HG02852 (cell line): ENCODE results near the gene GJB5.

Source experiments
- ATAC-seq: cut with Tn5 transposase; IDR thresholded peaks from one replicate; pipeline ENCODE4 v1.9.1; 2021; ENCODE audit warnings: mild to moderate bottlenecking, moderate library complexity; ENCODE audit not compliant: unreplicated experiment

GJB5 gene

GRCh38 chr1:34792868-34793727 is 38.3 kb downstream of the GJB5 start, which contains the start of gene GJA4:
Gene GJA4 (plus strand): TSS chr1:34792999. CDS start chr1:34794214, 1,215 bp downstream.
- ATAC-seq = no peak

- no peak for ATAC-seq
Observed at GRCh38 chr1:34794001-34794789, 39.3 kb downstream of the GJB5 start.

GRCh38 chr1:34794790-34795180 is 39.9 kb downstream of the GJB5 start:
- ATAC-seq = no peak

- no peak for ATAC-seq
Observed at GRCh38 chr1:34795916-34796315, 41.1 kb downstream of the GJB5 start.

- ATAC-seq = peak; percentile 67
Observed at GRCh38 chr1:34796990-34797389, 42.1 kb downstream of the GJB5 start.

- no peak for ATAC-seq
Observed at GRCh38 chr1:34800214-34800613, 45.4 kb downstream of the GJB5 start.

GRCh38 chr1:34803770-34804169 is 48.9 kb downstream of the GJB5 start:
- no peak for ATAC-seq

- no peak for ATAC-seq
Observed at GRCh38 chr1:34806396-34806795, 51.5 kb downstream of the GJB5 start.
